Measurements from ENCODE around the gene CHMP1A.

Gene CHMP1A

GRCh38 chr16:89633064-89633631 lies 24.4 kb downstream of the CHMP1A start:
- TF ChIP-seq CTCF (IDR thresholded peaks at IDR 0.05; ENCODE audit: insufficient read depth, low read depth, low read length, missing control alignments): no peak
- H3K4me3 ChIP-seq (ENCODE audit: low read depth, low read length): no peak overlapping the region
- DNase-seq (ENCODE audit: low read depth): no peak

- no peak for TF ChIP-seq CTCF (IDR thresholded peaks at IDR 0.05; ENCODE audit: insufficient read depth, low read depth, low read length, missing control alignments)
- DNase-seq (ENCODE audit: low read depth): peak; percentile 32
- no peak overlapping the region for H3K4me3 ChIP-seq (ENCODE audit: low read depth, low read length)
These were observed 27.5 kb downstream of the CHMP1A start for GRCh38 chr16:89629827-89630610.

GRCh38 chr16:89624777-89625761 lies 32.4 kb downstream of the CHMP1A start:
- DNase-seq (ENCODE audit: low read depth): no peak
- no peak overlapping the region for H3K4me3 ChIP-seq (ENCODE audit: low read depth, low read length)
- no peak for TF ChIP-seq CTCF (IDR thresholded peaks at IDR 0.05; ENCODE audit: insufficient read depth, low read depth, low read length, missing control alignments)

GRCh38 chr16:89623511-89624261 lies 33.8 kb downstream of the CHMP1A start:
- H3K4me3 ChIP-seq (ENCODE audit: low read depth, low read length): no peak overlapping the region
- DNase-seq (ENCODE audit: low read depth): no peak
- no peak for TF ChIP-seq CTCF (IDR thresholded peaks at IDR 0.05; ENCODE audit: insufficient read depth, low read depth, low read length, missing control alignments)

- H3K4me3 ChIP-seq (ENCODE audit: low read depth, low read length): no peak overlapping the region
- no peak for DNase-seq (ENCODE audit: low read depth)
- no peak for TF ChIP-seq CTCF (IDR thresholded peaks at IDR 0.05; ENCODE audit: insufficient read depth, low read depth, low read length, missing control alignments)
These were observed 35.7 kb downstream of the CHMP1A start for GRCh38 chr16:89621698-89622409.
